ENCODE data around the gene CCN6. TPM values are rescaled to one million over a fixed set of nuclear protein-coding genes. Genes with fewer than 3 reads are reported as not detected.
"Not testable (repeated sequence)": the region's sequence is repeated elsewhere in the genome, so short reads cannot be mapped to it uniquely, and the experiment has no call there.

The CCN6 gene
- total RNA-seq, 2 experiments from 2014 or later = 0.26 to 0.32 TPM

GRCh38 chr6:112085286-112086065 is 31.6 kb downstream of the CCN6 start:
- ATAC-seq (no peak), DNase-seq (no peak)
- ChIA-PET POLR2A (no interaction called here), CTCF (interaction anchor here (0.6 to 4.4 kb wide), 10 partner anchors 10 to 78 kb away, joined by 3 to 101 read pairs (median 4); no protein-coding TSS in a partner anchor)
- no peak overlapping the region for H3K27ac Mint-ChIP-seq
- peaks cover 11% of the 10 kb centered on the region for H3K4me1 Mint-ChIP-seq
- intact Hi-C loops (cut with DNase I, micrococcal nuclease) = loop anchor here (2.0 kb wide), 4 partner anchors 43 to 1885 kb away; partner anchors contain the start of gene HDAC2 (in 1 of the 2)
- no peaks in the 10 kb centered on the region for H3K9me3 Mint-ChIP-seq (ENCODE audit: low read depth)
- H3K4me3 Mint-ChIP-seq = peak overlapping the region; percentile 32
- H3K36me3 Mint-ChIP-seq (ENCODE audit: low read depth) = peaks cover 22% of the 10 kb centered on the region
- peaks cover 8% of the 10 kb centered on the region for H3K27me3 Mint-ChIP-seq

GRCh38 chr6:112086744-112087135 is 32.8 kb downstream of the CCN6 start:
- Mint-ChIP-seq H3K27me3 (peaks cover 12% of the 10 kb centered on the region), H3K36me3 (ENCODE audit: low read depth) (peaks cover 22% of the 10 kb centered on the region), H3K9me3 (ENCODE audit: low read depth) (no peaks in the 10 kb centered on the region), H3K4me3 (no peak overlapping the region), H3K27ac (no peak overlapping the region), H3K4me1 (peaks cover 11% of the 10 kb centered on the region)
- intact Hi-C loops (cut with DNase I, micrococcal nuclease) = loop anchor here (1.0 to 2.0 kb wide), 5 partner anchors 44 to 1884 kb away; partner anchors contain the start of gene HDAC2 (in 1 of the 2)
- ChIA-PET CTCF (interaction anchor here (0.7 to 4.4 kb wide), 23 partner anchors 8 to 1925 kb away, joined by 3 to 101 read pairs (median 4); partner anchors contain the start of gene TRAF3IP2), POLR2A (interaction anchor here (0.6 kb wide), 3 partner anchors 468 to 1880 kb away, joined by 3 to 13 read pairs (median 3); partner anchors contain the start of gene TRAF3IP2)
- DNase-seq (no peak), ATAC-seq (peak; percentile 18)

GRCh38 chr6:112087136-112087911 is 33.4 kb downstream of the CCN6 start, which contains the start of the genes FAM229B and TUBE1:
Gene FAM229B, plus strand, starts transcription at chr6:112087591. Its CDS starts 11,693 bp downstream, at chr6:112099284.
Gene TUBE1, minus strand, starts transcription at chr6:112087482. Its CDS starts 48 bp downstream, at chr6:112087434.
- ChIA-PET POLR2A (interaction anchor here (0.5 to 0.9 kb wide), 4 partner anchors 76 to 1879 kb away, joined by 3 to 13 read pairs (median 4); partner anchors contain the start of gene TRAF3IP2), CTCF (interaction anchor here (0.6 to 4.4 kb wide), 24 partner anchors 9 to 1925 kb away, joined by 3 to 101 read pairs (median 4); partner anchors contain the start of gene TRAF3IP2)
- ATAC-seq (peak; percentile 98), DNase-seq (peak; percentile 95)
- no peaks in the 10 kb centered on the region for H3K9me3 Mint-ChIP-seq (ENCODE audit: low read depth)
- H3K4me1 Mint-ChIP-seq = peaks cover 11% of the 10 kb centered on the region
- peaks cover 12% of the 10 kb centered on the region for H3K27me3 Mint-ChIP-seq
- peaks cover 20% of the 10 kb centered on the region for H3K36me3 Mint-ChIP-seq (ENCODE audit: low read depth)
- no peak within 1 kb of the TSS for H3K4me3 Mint-ChIP-seq
- no peak within 1 kb of the TSS for H3K27ac Mint-ChIP-seq
- intact Hi-C loops (cut with DNase I, micrococcal nuclease) = loop anchor here (1.0 to 2.0 kb wide), 5 partner anchors 45 to 1883 kb away; partner anchors contain the start of gene HDAC2 (in 1 of the 2)

GRCh38 chr6:112087916-112088315 is 34.0 kb downstream of the CCN6 start:
- Mint-ChIP-seq H3K27me3 (peaks cover 12% of the 10 kb centered on the region), H3K9me3 (ENCODE audit: low read depth) (no peaks in the 10 kb centered on the region), H3K4me3 (no peak overlapping the region), H3K4me1 (peaks cover 11% of the 10 kb centered on the region), H3K27ac (no peak overlapping the region), H3K36me3 (ENCODE audit: low read depth) (peaks cover 15% of the 10 kb centered on the region)
- ChIA-PET POLR2A (interaction anchor here (0.9 kb wide), 1 partner anchor 75 kb away, joined by 4 read pairs; no protein-coding TSS in a partner anchor), CTCF (interaction anchor here (0.6 to 4.4 kb wide), 15 partner anchors 9 to 829 kb away, joined by 3 to 101 read pairs (median 4); a partner anchor contains a TSS)
- intact Hi-C loops (cut with DNase I, micrococcal nuclease) = loop anchor here (1.0 to 2.0 kb wide), 5 partner anchors 45 to 1883 kb away; partner anchors contain the start of gene HDAC2 (in 1 of the 2)
- DNase-seq (no peak), ATAC-seq (no peak)

- ChIA-PET POLR2A (no interaction called here), CTCF (interaction anchor here (0.9 to 1.4 kb wide), 2 partner anchors 13 to 66 kb away, joined by 4 read pairs; no protein-coding TSS in a partner anchor)
- Mint-ChIP-seq H3K27ac (no peak overlapping the region), H3K36me3 (ENCODE audit: low read depth) (peaks cover 2% of the 10 kb centered on the region), H3K4me1 (peaks cover 3% of the 10 kb centered on the region), H3K27me3 (peaks cover 2% of the 10 kb centered on the region), H3K9me3 (ENCODE audit: low read depth) (no peaks in the 10 kb centered on the region), H3K4me3 (no peak overlapping the region)
- DNase-seq = no peak
- intact Hi-C loops (cut with DNase I, micrococcal nuclease) = no loop called here
- no peak for ATAC-seq
Observed at GRCh38 chr6:112096901-112097300, 43.0 kb downstream of the CCN6 start.

GRCh38 chr6:112100561-112100960 is 46.7 kb downstream of the CCN6 start:
- ATAC-seq (no peak), DNase-seq (no peak)
- ChIA-PET CTCF (interaction anchor here (1.1 kb wide), 1 partner anchor 9 kb away, joined by 4 read pairs; no protein-coding TSS in a partner anchor), POLR2A (no interaction called here)
- H3K36me3 Mint-ChIP-seq (ENCODE audit: low read depth) = peaks cover 6% of the 10 kb centered on the region
- no peak overlapping the region for H3K27ac Mint-ChIP-seq
- intact Hi-C loops (cut with DNase I, micrococcal nuclease) = no loop called here
- peaks cover 3% of the 10 kb centered on the region for H3K4me1 Mint-ChIP-seq
- no peak overlapping the region for H3K4me3 Mint-ChIP-seq
- peaks cover 5% of the 10 kb centered on the region for H3K27me3 Mint-ChIP-seq
- H3K9me3 Mint-ChIP-seq (ENCODE audit: low read depth) = peaks cover 4% of the 10 kb centered on the region

- CTCF ChIA-PET; DNase-seq; ATAC-seq; H3K9me3 Mint-ChIP-seq (ENCODE audit: low read depth); H3K36me3 Mint-ChIP-seq (ENCODE audit: low read depth); H3K27me3 Mint-ChIP-seq; H3K27ac Mint-ChIP-seq; H3K4me3 Mint-ChIP-seq; intact Hi-C loops (cut with DNase I, micrococcal nuclease); POLR2A ChIA-PET; H3K4me1 Mint-ChIP-seq: not testable (repeated sequence)
Observed at GRCh38 chr6:112106026-112106425, 52.1 kb downstream of the CCN6 start.

GRCh38 chr6:112106562-112106961 is 52.7 kb downstream of the CCN6 start:
- H3K4me3 Mint-ChIP-seq = no peak overlapping the region
- DNase-seq = no peak
- ChIA-PET POLR2A (no interaction called here), CTCF (interaction anchor here (0.6 kb wide), 1 partner anchor 21 kb away, joined by 3 read pairs; no protein-coding TSS in a partner anchor)
- ATAC-seq = no peak
- peaks cover 4% of the 10 kb centered on the region for H3K9me3 Mint-ChIP-seq (ENCODE audit: low read depth)
- H3K4me1 Mint-ChIP-seq = no peaks in the 10 kb centered on the region
- peaks cover 4% of the 10 kb centered on the region for H3K36me3 Mint-ChIP-seq (ENCODE audit: low read depth)
- intact Hi-C loops (cut with DNase I, micrococcal nuclease) = no loop called here
- no peak overlapping the region for H3K27ac Mint-ChIP-seq
- H3K27me3 Mint-ChIP-seq = peaks cover 4% of the 10 kb centered on the region

GRCh38 chr6:112109262-112109661 is 55.4 kb downstream of the CCN6 start:
- DNase-seq = no peak
- ATAC-seq = no peak
- H3K9me3 Mint-ChIP-seq (ENCODE audit: low read depth) = peaks cover 4% of the 10 kb centered on the region
- CTCF ChIA-PET = interaction anchor here (0.7 to 1.9 kb wide), 2 partner anchors 8 kb away, joined by 3 to 4 read pairs; no protein-coding TSS in a partner anchor
- peaks cover 6% of the 10 kb centered on the region for H3K27me3 Mint-ChIP-seq
- no peaks in the 10 kb centered on the region for H3K4me1 Mint-ChIP-seq
- POLR2A ChIA-PET = no interaction called here
- no peak overlapping the region for H3K27ac Mint-ChIP-seq
- H3K4me3 Mint-ChIP-seq = no peak overlapping the region
- intact Hi-C loops (cut with DNase I, micrococcal nuclease) = no loop called here
- H3K36me3 Mint-ChIP-seq (ENCODE audit: low read depth) = peaks cover 2% of the 10 kb centered on the region

- ChIA-PET CTCF (interaction anchor here (0.7 kb wide), 1 partner anchor 81 kb away, joined by 3 read pairs; no protein-coding TSS in a partner anchor), POLR2A (no interaction called here)
- Mint-ChIP-seq H3K27ac (no peak overlapping the region), H3K27me3 (peaks cover 8% of the 10 kb centered on the region), H3K4me3 (no peak overlapping the region), H3K36me3 (ENCODE audit: low read depth) (no peaks in the 10 kb centered on the region), H3K9me3 (ENCODE audit: low read depth) (no peaks in the 10 kb centered on the region), H3K4me1 (peaks cover 17% of the 10 kb centered on the region)
- intact Hi-C loops (cut with DNase I, micrococcal nuclease) = no loop called here
- ATAC-seq (no peak), DNase-seq (no peak)
Observed at GRCh38 chr6:112113431-112113830, 59.5 kb downstream of the CCN6 start.

- no peaks in the 10 kb centered on the region for H3K36me3 Mint-ChIP-seq (ENCODE audit: low read depth)
- ChIA-PET CTCF (interaction anchor here (0.7 kb wide), 1 partner anchor 81 kb away, joined by 3 read pairs; no protein-coding TSS in a partner anchor), POLR2A (no interaction called here)
- DNase-seq = no peak
- intact Hi-C loops (cut with DNase I, micrococcal nuclease) = no loop called here
- peaks cover 17% of the 10 kb centered on the region for H3K4me1 Mint-ChIP-seq
- ATAC-seq = no peak
- peaks cover 8% of the 10 kb centered on the region for H3K27me3 Mint-ChIP-seq
- H3K27ac Mint-ChIP-seq = no peak overlapping the region
- no peaks in the 10 kb centered on the region for H3K9me3 Mint-ChIP-seq (ENCODE audit: low read depth)
- H3K4me3 Mint-ChIP-seq = no peak overlapping the region
Observed at GRCh38 chr6:112113918-112114317, 60.0 kb downstream of the CCN6 start.
